Mammary epithelial cell (primary cell): ENCODE measurements around the gene ENOX1.

Experiments
- CTCF ChIP-seq, 2 donors: IDR thresholded peaks in 1 of 2; conservative IDR thresholded peaks in 1 of 2; 2 replicates each; pipeline ENCODE4 v1.5.1; 2011 to 2012; ENCODE audit warnings: inconsistent platforms in 2 of 2, low read length in 2 of 2, mild to moderate bottlenecking in 2 of 2, control low read depth in 1 of 2, low read depth in 1 of 2; ENCODE audit not compliant: insufficient read depth in 1 of 2; ENCODE audit errors: extremely low read depth in 1 of 2
- EZH2 ChIP-seq: IDR thresholded peaks from 2 replicates; pipeline ENCODE4 v1.6.1; 2012; ENCODE audit warnings: low read length, inconsistent platforms, borderline replicate concordance

GRCh38 chr13:43831088-43831487 is 44.3 kb upstream of the ENOX1 start:
- TF ChIP-seq EZH2 (no peak), CTCF (conservative IDR thresholded peaks at IDR 0.05 in 1 of 2, IDR thresholded peaks at IDR 0.05 in 1 of 2; ENCODE audit: extremely low read depth in 1 of 2, insufficient read depth in 1 of 2, low read depth in 1 of 2, low read length in 2 of 2) (no peak)
